HG03439 (cell line): ENCODE data around the gene IKZF3.
"Not testable (repeated sequence)": the region's sequence is repeated elsewhere in the genome, so short reads cannot be mapped to it uniquely, and the experiment has no call there.

Source experiments
- ATAC-seq: cut with Tn5 transposase; IDR thresholded peaks from one replicate; pipeline ENCODE4 v1.9.1; 2021; ENCODE audit warnings: mild to moderate bottlenecking, moderate library complexity; ENCODE audit not compliant: unreplicated experiment

The IKZF3 gene

GRCh38 chr17:39861235-39861634 is 2.9 kb downstream of the IKZF3 start:
- ATAC-seq: no peak

- ATAC-seq: not testable (repeated sequence)
Observed at GRCh38 chr17:39855911-39856649, 8.0 kb downstream of the IKZF3 start.

DNA sequence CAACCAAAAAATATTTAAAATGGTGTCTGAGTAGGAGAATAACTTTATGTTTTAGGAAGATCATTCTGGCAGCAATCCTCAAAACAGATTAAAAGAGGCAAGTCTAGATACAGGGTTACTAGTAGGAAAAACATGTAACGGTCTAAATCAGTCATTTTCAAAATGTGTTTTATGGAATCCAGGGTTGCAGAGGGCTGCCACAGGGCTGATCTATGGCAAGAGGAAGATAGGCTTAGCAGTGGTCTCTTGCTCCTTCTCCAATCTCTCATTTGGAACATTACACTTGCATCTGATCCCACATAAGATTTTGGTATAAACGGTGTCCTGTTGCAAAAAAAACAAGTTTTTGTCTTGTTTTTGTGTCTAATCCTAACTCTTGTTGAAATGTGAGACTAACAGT is 9.2 kb downstream of the IKZF3 start:
- ATAC-seq: no peak

DNA sequence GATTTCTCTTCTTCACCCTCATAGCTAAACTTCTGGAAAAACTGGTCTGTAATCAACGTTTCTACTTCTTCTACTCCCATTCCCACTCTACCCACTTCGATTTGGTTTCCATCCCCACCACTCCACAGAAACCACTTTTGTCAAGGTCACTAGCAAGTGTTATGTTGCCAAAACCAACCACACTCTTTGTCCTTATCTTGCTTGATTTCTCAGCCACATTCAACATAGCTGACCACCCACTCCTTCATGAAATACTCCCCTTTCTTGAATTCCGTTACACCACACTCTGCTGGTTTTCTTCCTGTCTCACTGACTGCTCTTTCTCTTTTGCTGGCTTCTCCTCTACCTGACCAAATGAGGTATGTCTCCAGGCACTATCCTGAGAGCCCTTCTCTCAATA is 11.9 kb downstream of the IKZF3 start:
- ATAC-seq: no peak

DNA sequence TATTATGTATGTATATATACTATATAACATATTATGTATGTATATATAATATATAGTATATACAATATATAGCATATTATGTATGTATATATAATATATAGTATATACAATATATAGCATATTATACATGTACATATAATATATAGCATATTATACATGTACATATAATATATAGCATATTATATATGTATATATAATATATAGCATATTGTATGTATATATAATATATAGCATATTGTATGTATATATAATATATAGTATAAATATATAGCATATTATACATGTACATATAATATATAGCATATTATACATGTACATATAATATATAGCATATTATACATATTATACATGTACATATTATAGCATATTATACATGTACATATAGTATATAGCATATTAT is 13.9 kb downstream of the IKZF3 start:
- not testable (repeated sequence) for ATAC-seq

GRCh38 chr17:39848600-39848999 is 15.5 kb downstream of the IKZF3 start:
- ATAC-seq: no peak

DNA sequence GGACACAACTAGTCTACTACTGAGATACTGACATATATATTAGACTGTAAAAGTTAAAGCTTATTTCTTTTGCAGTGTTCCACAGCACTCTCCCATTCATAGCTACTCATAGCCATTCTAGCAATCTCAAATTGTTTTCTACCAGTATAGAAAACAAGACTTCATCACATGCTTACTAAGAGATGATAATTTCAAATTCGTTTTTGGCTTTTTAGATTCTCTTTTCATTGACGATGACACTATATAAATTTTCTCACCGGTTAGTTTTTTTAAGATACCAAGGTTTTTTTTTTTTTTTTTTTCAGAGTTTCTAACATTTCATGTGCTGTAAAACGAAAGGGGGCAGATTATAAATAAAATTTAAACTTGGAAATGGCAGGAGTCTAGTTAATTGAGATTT is 17.9 kb downstream of the IKZF3 start:
- no peak for ATAC-seq

DNA sequence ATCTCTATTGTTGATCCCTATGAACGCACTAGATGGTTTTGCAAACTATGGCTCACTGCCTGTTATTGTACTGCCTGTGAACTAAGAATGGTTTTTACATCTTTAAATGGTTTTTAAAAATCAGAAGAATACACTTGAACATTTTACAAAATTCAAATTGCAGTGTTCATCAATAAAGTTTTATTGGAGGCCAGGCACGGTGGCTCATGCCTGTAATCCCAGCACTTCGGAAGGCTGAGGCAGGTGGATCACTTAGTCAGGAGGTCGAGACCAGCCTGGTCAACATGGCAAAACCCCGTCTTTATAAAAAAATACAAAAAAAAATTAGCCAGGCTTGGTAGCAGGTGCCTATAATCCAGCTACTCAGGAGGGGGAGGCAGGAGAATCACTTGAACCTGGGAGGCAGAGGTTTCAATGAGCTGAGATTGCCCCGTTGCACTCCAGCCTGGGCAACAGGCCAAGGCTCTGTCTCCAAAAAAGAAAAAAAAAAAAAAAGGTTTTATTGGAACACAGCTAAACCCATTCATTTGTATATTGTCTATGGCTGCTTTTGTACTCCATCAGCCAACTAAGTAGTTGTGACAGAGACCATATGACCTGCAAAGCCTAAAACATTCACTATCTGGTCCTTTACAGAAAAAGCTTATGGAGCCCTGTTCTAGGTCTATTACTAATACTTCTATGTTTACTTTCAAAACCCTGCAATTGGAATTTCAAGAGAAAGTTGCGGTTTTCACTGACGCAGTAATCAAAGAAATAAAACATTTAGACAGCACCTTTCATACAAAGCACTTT is 18.9 kb downstream of the IKZF3 start:
- ATAC-seq: no peak

GRCh38 chr17:39841134-39841683 is 22.9 kb downstream of the IKZF3 start:
- ATAC-seq: no peak

GRCh38 chr17:39838784-39839183 is 25.3 kb downstream of the IKZF3 start:
- no peak for ATAC-seq

DNA sequence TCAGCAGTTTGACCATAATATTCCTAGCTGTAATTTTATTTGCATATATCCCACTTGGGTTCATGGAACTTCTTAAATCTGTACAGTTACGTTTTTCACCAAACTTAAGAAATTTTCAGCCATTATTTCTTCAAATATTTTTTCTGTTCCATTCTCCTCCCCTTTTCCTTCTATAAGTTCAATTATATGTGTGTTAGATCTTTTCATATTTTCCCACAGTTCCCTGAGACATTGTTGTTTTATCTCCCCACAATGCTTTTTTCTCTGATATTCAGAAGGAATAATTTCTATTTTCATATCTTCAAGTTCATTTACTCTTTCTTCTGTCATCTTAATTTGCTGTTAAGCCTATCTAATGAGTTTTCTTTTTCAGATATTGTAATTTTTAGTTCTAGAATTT is 26.1 kb downstream of the IKZF3 start:
- ATAC-seq: no peak

DNA sequence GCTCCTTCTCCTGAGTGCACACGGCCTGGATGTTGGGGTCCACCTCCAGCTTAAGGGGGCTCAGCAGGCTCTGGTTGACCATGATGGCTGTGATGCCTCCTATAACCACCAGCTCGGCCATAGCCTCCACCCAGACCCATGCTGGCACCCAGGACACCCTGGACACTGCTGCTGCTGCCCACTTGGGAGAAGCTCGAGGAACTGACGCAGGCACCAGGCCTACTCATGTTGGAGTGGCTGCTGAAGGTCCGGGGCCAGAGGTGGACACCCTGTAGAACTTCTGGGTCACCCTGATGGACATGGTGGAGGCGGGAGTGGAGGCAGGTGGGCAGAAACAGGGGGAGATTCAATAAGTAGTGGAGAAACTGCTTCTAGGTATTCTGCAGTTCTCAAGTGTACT is 28.0 kb downstream of the IKZF3 start:
- no peak for ATAC-seq

DNA sequence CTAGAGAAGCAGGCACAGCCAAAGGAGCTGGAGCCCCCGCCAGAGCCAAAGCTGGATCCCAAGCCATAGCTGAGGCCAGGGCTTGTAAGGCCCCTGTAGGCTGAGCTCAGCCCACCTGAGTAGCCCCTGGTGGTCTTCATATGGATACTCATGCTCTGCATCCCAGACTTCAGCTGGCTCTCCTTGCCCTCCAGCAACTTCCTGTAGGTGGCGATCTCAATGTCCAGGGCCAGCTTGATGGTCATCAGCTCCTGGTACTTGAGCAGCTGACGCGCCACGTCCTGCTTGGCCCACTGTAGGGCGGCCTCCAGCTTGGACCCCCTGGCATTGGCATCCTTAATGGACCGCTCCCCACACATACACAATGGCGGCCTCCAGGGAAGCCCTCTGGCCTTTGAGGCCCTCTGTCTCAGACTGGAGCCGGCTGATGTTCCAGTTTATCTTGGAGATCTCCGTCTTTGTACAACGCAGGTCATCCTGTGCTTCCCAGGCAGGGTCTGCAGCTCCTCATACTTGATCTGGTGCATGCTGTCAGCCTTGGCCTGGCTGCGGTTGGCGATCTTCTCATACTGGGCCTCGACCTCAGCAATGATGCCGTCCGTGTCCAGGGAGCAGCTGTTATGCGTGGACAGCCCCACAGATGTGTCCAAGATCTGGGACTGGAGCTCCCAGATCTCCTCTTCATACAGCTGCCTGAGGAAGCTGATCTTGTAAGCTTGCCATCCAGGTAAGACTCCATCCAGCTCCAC is 28.9 kb downstream of the IKZF3 start:
- ATAC-seq: no peak

GRCh38 chr17:39834017-39834416 is 30.1 kb downstream of the IKZF3 start:
- ATAC-seq: no peak

- no peak for ATAC-seq
Observed at GRCh38 chr17:39831588-39831987, 32.5 kb downstream of the IKZF3 start.

- no peak for ATAC-seq
Observed at GRCh38 chr17:39828443-39828842, 35.7 kb downstream of the IKZF3 start.

- ATAC-seq: no peak
Observed at GRCh38 chr17:39826334-39826733, 37.8 kb downstream of the IKZF3 start.

- no peak for ATAC-seq
Observed at GRCh38 chr17:39823407-39824054, 40.6 kb downstream of the IKZF3 start.

- ATAC-seq: no peak
Observed at GRCh38 chr17:39822051-39822451, 42.1 kb downstream of the IKZF3 start.

DNA sequence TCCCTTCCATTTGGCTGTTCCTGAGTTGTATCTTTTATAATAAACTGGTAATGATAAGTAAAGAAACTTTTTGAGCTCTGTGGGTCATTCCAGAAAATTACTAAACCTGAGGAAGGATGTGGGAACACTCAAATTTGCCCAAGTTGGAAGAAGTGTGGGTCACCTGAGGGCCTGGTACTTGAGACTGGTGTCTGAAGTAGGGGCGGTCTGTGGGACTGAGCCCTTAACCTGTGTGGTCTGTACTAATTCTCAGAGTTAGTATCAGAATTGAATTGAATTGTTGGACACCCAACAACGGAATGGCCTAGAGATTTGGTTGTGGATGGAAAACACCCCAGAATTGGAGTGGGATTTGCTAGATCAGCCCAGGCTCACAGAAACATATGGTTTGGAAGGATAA is 43.1 kb downstream of the IKZF3 start:
- no peak for ATAC-seq

GRCh38 chr17:39820541-39820940 is 43.6 kb downstream of the IKZF3 start:
- no peak for ATAC-seq
